GM21423 (cell line): ENCODE measurements around the gene INSC.

Source experiments
- ATAC-seq: cut with Tn5 transposase; IDR thresholded peaks from one replicate; pipeline ENCODE4 v1.9.1; 2021; ENCODE audit warnings: mild to moderate bottlenecking, moderate library complexity; ENCODE audit not compliant: unreplicated experiment

The INSC gene

DNA sequence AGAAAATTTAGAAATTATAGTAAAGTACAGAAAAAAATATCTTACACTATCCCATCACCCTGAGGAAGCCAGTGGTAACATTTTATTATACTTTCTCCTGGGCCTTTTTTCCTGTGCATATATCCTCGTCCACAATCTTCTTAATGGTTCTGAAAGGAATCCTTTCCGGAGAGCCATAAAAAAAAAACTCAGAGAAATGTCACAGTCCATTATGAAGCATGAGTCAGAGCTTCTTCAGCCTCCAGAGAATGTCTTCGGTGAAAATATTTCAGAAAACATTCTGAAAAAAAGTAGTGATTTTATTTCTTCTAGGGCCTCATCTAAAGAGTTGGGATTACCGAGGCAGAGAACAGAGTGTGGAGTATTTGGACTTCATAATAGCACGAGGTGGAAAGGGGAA is 163.4 kb downstream of the INSC start:
- no peak for ATAC-seq

- ATAC-seq = no peak
Measured at GRCh38 chr11:15280393-15280792, 165.7 kb downstream of the INSC start.

DNA sequence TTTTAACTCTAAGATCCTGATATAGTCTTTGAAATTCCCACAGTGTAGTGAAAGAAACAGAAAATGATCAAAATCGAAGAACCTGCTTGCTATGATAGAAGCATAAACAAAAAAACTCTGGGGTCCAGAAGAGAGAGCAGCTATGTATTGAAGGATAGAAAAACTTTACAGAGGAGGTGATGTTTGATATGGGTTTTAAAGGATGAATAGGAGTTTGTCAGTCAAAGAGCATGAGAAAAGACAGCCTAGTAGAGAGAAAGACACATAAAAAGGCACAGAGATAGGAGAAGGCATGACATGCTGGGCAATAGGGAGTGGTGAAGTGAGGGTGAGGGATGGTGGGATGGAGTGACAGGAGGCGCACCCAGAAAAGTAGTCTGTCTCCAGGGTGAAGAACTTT is 168.0 kb downstream of the INSC start:
- no peak for ATAC-seq

- ATAC-seq = no peak
Measured at GRCh38 chr11:15286465-15286864, 171.7 kb downstream of the INSC start.

DNA sequence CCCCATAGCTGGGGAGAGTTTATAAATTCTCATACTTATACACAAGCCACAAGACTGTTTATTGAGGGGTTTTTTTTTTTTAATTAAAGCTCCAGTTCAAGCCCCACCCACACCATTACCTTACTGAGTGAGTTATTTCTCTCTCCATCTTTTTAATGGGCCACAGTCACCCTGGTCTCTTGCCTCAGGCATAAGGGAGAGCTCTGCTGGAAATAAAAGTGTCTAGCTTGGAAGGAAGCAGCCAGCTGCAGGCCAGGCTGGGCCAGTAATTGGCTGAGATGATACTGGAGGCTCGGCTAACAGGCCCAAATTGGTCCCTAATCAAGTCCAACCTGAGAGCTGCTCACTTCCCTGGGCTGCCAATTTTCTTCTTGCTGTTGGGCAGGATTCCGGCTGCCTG is 174.1 kb downstream of the INSC start:
- no peak for ATAC-seq

DNA sequence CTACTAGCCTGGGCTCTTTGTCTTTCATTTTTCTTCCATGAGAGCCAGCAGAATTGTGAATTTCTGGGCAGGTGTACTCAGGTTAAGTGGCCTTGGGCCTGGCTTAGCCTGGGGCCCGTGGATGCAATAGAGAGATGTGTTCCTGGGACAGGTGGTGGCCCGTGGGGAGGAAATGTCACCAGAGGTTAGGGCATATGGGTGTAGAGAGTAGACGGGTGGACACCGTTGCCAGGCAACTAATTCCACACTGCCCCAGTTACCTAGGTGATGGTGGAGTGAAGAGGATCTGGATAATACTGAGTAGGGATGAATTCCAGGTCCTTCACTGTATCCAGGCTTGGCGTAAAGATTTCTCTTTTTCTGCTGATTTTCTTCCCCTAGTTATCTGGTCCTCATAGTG is 175.0 kb downstream of the INSC start:
- ATAC-seq = no peak

DNA sequence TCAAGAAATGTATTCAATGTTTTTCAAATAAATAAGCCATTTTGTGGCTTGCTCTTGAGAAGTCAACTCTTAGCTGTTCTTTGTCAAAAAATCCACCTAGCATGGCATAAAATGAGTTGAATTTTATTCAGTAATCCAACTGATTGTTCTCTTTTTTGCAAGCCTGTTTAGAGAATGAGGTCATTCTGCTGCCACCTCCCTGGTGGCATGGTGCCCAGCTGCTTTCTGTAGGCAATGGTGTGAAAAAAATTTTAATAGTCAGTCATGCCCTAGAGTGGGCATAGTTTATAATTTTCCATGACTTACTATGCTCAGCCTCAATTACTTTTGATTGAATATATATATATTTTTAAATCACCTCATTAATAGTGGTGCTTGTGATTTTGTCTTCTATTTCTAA is 177.2 kb downstream of the INSC start:
- ATAC-seq = no peak

DNA sequence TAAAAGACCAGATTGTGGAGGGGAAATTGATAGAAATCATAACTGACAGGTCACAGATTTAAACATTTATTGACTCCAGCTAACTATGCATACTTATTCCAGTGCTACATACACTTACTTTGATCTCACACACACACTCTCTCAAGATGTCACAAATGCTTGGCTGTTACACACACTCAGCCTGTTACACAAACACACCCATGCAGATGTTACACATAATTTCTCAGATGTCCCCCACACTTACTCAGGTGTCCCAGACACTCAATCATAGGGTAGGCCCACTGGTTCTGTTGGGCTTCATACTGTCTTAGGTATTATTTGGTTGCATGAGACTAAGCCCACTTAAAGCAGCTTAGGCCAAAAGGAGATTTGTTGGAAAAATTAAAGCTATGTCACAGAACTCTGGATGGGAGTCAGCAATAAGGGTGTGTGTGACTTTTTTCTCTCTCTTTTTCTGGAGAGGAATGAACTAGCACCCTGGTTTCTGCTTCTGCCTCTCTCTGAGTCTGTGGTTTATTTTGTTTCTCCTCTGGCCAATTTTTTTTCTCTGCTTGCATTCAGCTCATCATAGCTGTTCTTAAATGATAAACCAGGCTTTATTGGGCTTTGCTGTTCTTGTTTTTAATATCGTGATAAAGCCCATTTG is 179.4 kb downstream of the INSC start:
- ATAC-seq = no peak

- no peak for ATAC-seq
Measured at GRCh38 chr11:15295695-15296094, 181.0 kb downstream of the INSC start.
